GM15510 (cell line): ENCODE results near the gene FBLN1.

Source experiments
- POLR2A ChIP-seq: IDR thresholded peaks from 3 replicates; pipeline ENCODE4 v1.6.1; 2011; ENCODE audit warnings: borderline replicate concordance; ENCODE audit not compliant: insufficient read length; ENCODE audit errors: extremely low read depth

Gene FBLN1

GRCh38 chr22:45586651-45587405, 84.1 kb downstream of the FBLN1 start:
- TF ChIP-seq POLR2A: no peak

DNA sequence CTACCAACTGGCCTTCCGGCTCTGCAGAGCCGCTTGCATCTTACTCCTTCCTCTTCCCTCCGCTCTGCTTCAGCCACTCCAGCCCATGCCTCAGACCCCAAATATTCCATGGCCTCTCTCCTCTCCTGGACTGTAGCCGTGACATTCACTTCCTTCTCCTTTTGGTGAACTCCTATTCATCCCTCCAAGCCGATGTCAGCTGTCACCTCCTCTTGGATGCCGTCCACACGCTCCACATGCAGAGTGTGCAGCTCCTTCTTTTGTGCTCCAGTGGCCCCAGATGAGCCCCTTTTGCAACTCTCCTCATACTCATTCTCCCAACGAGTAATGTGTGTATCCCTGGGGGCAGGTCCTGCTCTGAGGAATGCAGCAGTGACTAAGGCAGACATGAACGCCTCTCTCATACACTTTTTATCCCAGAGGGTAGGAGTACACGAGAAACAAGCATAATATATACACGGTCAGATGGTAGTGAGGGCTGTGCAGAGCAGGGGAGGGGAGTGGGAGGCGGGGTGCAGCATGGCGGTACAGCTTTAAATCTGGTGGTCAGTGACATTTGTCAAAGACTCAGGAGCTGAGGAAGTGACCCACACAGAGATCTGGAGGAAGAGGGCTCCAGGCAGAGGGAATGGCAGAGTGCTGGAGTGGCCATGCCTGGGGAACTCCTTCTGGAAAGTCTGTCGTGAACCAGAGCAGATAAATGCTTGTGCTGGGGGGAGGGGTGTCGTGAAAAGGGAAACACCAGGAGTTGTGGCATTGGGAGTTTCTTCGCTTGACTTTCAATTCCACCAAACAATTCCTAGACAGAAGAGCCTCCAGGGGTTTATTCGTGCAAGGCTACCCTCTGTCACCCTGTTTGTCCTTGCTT, 85.2 kb downstream of the FBLN1 start:
- no peak for TF ChIP-seq POLR2A

- no peak for TF ChIP-seq POLR2A
Observed at GRCh38 chr22:45589556-45589955, 86.9 kb downstream of the FBLN1 start.

DNA sequence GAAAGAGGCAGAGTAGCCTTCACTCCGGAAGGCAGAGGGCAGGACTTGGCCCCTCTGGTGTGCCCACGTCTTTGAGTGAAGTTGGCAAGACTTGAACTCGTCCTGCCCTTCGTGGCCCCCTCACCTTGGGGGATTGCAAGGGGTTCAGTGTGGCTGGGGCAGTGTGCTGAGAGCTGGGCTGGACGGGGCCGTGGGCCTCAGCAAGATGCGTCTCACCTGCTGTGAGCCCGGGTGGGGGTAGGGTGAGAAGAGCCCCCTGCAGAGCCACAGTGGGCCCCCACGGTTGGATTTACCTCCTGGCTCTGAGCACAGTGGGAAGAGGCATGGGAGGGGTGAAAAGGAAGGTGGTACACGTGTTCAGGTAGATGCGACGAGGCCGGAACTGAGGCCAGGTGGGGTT, 87.6 kb downstream of the FBLN1 start:
- no peak for TF ChIP-seq POLR2A

GRCh38 chr22:45594123-45594941, 91.6 kb downstream of the FBLN1 start:
- no peak for TF ChIP-seq POLR2A

- no peak for TF ChIP-seq POLR2A
Observed at GRCh38 chr22:45597460-45598192, 94.9 kb downstream of the FBLN1 start.

DNA sequence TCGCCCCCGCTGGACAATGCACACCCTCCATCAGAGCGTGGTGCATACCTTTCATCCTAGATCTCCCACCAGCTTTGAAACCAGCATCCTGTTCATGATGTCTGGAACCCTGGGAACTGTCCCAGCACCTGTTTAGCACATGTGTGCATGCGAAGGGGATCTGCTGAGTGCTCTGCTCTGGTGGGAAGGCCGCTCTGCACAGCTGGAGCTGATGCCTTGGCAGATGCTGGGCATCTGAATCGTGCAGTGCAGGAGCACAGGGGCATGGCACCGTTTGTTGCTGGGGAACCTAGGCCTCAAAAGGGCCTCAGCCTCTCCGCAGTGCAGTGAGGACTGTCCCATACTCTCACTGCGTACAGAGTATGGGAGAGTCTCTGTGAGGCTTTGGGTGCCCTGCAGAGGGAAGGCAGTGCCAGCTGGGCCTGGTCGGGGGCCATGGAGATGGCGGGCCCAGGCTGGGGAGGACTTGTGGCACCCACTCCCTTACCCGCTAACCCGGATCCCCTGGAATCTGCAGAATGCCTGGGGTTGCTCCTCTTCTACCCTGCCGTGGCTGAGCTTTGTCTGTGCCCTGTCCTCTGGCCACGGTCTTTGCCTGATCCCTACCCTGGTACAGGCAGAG, 96.0 kb downstream of the FBLN1 start:
- no peak for TF ChIP-seq POLR2A

GRCh38 chr22:45599836-45600577, 97.3 kb downstream of the FBLN1 start:
- no peak for TF ChIP-seq POLR2A

DNA sequence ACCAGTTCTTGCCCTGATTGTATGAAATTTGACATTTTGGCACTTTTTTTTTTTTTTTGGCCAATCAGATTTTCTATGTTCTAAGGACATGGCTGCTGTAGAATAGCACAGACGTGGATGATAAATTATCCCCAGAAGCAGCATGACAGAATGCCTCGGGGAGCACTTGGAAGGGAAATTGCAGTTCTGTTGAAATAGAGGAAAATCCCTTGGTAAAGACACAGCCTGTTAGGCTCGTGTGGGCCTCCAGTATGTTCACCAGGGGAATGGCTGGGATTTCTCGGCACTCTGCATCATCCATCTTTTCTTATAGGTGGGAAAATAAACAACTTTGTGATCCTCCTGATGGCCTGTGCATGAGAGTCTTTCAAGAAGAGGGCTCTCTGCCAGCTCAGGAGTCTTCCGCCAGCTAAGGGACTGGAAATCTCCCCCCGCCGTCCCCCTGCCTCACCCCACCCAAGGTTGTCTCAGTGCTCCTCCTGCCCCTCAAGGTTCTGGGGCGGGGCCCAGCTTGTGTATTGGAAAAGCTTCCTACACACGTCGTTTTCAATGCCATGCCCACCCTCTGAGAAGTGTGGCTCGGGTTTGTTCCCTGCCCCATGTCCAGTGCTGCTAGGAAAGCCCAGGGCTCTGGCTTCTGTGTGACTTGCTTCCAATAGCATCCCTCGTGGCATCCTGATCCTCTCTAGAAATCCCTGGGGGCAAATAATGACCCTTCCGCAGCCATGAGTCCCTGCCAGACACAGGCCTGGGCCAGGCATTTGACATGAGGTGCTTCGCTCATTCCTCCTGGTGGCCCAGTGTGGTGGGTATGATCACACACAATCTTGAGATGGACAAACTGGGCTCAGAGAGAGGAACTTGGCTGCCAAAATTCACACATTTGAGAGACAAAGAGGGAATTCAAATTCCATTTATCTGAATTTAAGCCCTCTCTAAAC, 98.4 kb downstream of the FBLN1 start:
- TF ChIP-seq POLR2A: no peak

- no peak for TF ChIP-seq POLR2A
Observed at GRCh38 chr22:45602004-45602733, 99.5 kb downstream of the FBLN1 start.

DNA sequence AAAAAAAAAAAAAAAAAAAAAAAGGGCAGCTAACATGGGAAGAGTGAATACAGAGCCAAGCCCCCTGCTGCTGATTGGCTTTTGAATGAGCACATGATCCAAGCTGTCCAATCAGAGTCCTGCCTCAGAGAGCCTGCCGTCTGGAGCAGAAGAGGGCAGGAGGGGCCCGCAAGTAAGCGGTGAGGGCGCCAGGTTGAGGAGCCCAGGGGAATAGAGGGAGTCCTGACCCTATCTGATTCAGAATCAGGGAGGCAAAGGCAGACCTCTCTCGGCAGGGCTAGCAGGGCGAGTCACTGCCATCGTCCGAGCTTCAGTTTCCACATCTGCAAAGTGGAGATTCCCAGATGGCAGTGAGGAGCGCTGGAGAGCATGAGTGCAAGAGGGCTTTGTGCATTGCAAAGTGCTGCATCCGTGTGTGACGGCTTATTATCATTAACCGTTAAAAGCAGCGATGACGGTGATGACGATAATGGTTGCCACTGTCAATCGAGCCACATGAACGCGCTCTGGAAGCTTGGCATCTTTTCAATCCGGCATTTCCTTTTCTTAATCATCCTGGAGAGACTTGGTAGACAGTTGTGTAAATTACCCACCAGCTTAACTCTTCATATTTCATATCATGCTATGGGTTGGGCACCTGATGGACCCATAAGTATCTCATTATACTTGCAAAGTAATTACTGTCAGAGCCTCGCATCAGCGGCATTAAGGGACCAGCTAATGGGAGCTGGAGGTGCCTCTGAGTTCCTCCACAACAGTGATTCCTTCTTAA, 100.3 kb downstream of the FBLN1 start:
- no peak for TF ChIP-seq POLR2A
